ENCODE measurements around the gene KRT15. TPM values are rescaled to one million over a fixed set of nuclear protein-coding genes. Genes with fewer than 3 reads are reported as not detected.

Gene KRT15
- total RNA-seq, 4 donors from 2014 or later: 0.42 to 4.2 (median 0.78) TPM; not detected in 1

DNA sequence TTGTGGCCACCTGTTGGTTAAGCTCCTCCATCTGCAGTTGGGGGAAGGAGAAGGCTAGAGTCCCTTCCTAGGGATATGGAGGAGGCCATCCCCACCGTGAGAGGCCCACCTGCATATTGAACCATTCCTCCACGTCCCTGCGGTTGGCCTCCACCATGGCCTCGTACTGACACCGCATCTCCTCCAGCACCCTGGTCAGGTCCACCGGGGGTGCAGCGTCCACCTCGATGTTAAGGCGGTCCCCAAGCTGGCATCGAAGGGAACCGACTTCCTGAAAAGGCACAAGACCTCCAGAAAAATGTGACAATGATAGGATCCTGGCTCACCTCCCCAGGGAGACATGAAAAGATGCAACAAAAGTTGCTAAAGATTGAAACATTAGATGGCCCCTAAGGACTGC lies 54.5 kb downstream of the KRT15 start:
- DNase-seq (ENCODE audit: low spot score in 2 of 2): no peak
- Histone ChIP-seq H3K27me3 (no peaks in the 10 kb centered on the region), H3K9me3 (peaks cover 0 to 13% (median 0%) of the 10 kb centered on the region in 4 donors), H3K4me1 (no peaks in the 10 kb centered on the region), H3K27ac (no peak overlapping the region), H3K4me3 (no peak overlapping the region), H3K36me3 (no peaks in the 10 kb centered on the region)
- WGBS, 2 donors: 88 to 90% methylated on average over 11 of the region's 11 CpGs
- TF ChIP-seq, protein P1, sequence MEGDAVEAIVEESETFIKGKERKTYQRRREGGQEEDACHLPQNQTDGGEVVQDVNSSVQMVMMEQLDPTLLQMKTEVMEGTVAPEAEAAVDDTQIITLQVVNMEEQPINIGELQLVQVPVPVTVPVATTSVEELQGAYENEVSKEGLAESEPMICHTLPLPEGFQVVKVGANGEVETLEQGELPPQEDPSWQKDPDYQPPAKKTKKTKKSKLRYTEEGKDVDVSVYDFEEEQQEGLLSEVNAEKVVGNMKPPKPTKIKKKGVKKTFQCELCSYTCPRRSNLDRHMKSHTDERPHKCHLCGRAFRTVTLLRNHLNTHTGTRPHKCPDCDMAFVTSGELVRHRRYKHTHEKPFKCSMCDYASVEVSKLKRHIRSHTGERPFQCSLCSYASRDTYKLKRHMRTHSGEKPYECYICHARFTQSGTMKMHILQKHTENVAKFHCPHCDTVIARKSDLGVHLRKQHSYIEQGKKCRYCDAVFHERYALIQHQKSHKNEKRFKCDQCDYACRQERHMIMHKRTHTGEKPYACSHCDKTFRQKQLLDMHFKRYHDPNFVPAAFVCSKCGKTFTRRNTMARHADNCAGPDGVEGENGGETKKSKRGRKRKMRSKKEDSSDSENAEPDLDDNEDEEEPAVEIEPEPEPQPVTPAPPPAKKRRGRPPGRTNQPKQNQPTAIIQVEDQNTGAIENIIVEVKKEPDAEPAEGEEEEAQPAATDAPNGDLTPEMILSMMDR (IDR thresholded peaks at IDR 0.05): no peak
- TF ChIP-seq POLR2A (IDR thresholded peaks at IDR 0.05) (no peak), EP300 (IDR thresholded peaks at IDR 0.05) (no peak)

DNA sequence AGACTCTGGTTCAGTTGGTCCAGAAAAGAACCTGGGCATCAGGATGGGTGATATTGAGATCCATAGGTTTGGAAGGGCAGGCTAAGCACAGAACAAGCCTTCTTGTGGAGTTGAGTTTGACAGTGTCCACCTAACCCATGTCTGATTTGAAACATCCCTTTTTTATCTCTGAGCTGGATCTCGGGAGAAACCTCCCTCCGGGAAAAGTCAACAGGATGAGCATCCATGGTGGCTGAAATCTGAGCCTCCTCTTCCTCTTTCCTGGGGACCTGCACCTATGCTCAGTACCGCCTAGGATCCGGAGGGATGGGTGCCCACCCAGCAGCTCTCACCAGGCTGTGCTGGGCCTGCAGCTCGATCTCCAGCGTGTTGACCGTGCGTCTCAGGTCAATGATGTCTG lies 54.9 kb downstream of the KRT15 start:
- Histone ChIP-seq H3K27me3 (no peaks in the 10 kb centered on the region), H3K4me1 (no peaks in the 10 kb centered on the region), H3K36me3 (no peaks in the 10 kb centered on the region), H3K9me3 (peaks cover 0 to 10% (median 0%) of the 10 kb centered on the region in 4 donors), H3K4me3 (no peak overlapping the region), H3K27ac (no peak overlapping the region)
- no peak for TF ChIP-seq EP300 (IDR thresholded peaks at IDR 0.05)
- TF ChIP-seq, protein P1 (IDR thresholded peaks at IDR 0.05): no peak
- no peak for TF ChIP-seq POLR2A (IDR thresholded peaks at IDR 0.05)
- WGBS, 2 donors: 94 to 97% methylated on average over 8 of the region's 8 CpGs
- no peak for DNase-seq (ENCODE audit: low spot score in 2 of 2)

Small RNAs within 50 kb of the gene (small RNA-seq; reads per million reads assigned to genes)
- 0.28 reads per million for gene RNU2-32P

Other genes starting within 250 kb of the KRT15 start
- not detected for gene KRTAP9-7, start 243.2 kb downstream of the KRT15 start, total RNA-seq
- gene KRTAP29-1, start 216.0 kb downstream of the KRT15 start, total RNA-seq: not detected
- gene KRTAP16-1, start 209.6 kb downstream of the KRT15 start, total RNA-seq: not detected
- not detected for gene KRTAP17-1, start 203.2 kb downstream of the KRT15 start, total RNA-seq
- gene KRT33A, start 168.1 kb downstream of the KRT15 start, total RNA-seq: not detected
- gene KRT33B, start 149.1 kb downstream of the KRT15 start, total RNA-seq: not detected
- gene KRT34, start 136.6 kb downstream of the KRT15 start, total RNA-seq: not detected
- gene KRT31, start 121.3 kb downstream of the KRT15 start, total RNA-seq: not detected
- not detected for gene KRT37, start 94.3 kb downstream of the KRT15 start, total RNA-seq
- gene KRT38, start 77.9 kb downstream of the KRT15 start, total RNA-seq: not detected
- gene KRT32, start 51.5 kb downstream of the KRT15 start, total RNA-seq: under 1 TPM in 1 of 4 donors, not detected in 3; 0.21 TPM
- not detected for gene KRT35, start 37.7 kb downstream of the KRT15 start, total RNA-seq
- under 1 TPM in 1 of 4 donors, not detected in 3; 0.42 TPM for gene KRT36, start 29.0 kb downstream of the KRT15 start, total RNA-seq
- under 1 TPM in 1 of 4 donors, not detected in 3; 0.42 TPM for gene KRT13, start 13.3 kb downstream of the KRT15 start, total RNA-seq
- 1,000 to 10,000 TPM in 2 of 4 donors, 100 to 1,000 TPM in 1, 10 to 100 TPM in 1; 85.5 to 1,774 (median 1,323) TPM for gene KRT19, start 9.4 kb upstream of the KRT15 start, total RNA-seq
- gene KRT9, start 53.2 kb upstream of the KRT15 start, total RNA-seq: not detected
- 10 to 100 TPM in 3 of 4 donors, 1 to 10 TPM in 1; 8.4 to 57.8 (median 34.0) TPM for gene KRT14, start 68.0 kb upstream of the KRT15 start, total RNA-seq
- 10 to 100 TPM in 1 of 4 donors, 1 to 10 TPM in 2, not detected in 1; 2.4 to 12.6 (median 6.6) TPM for gene KRT16, start 93.9 kb upstream of the KRT15 start, total RNA-seq
- 1 to 10 TPM in 1 of 4 donors, not detected in 3; 1.5 TPM for gene KRT17, start 105.7 kb upstream of the KRT15 start, total RNA-seq
- gene EIF1, start 170.0 kb upstream of the KRT15 start, total RNA-seq: 100 to 1,000 TPM; 172 to 458 (median 243) TPM
- gene GAST, start 193.4 kb upstream of the KRT15 start, total RNA-seq: not detected
- 1 to 10 TPM in 1 of 4 donors, under 1 TPM in 1, not detected in 2; 0.98 to 1.8 TPM for gene HAP1, start 215.8 kb upstream of the KRT15 start, total RNA-seq

Data from tibial nerve (tissue), 4 donors.